Adipose tissue (tissue), 3 donors: ENCODE results near the gene RFXAP. TPM values are rescaled to one million over a fixed set of nuclear protein-coding genes. Genes with fewer than 3 reads are reported as not detected.

Experiments
- H3K27ac ChIP-seq: one replicate; pipeline ENCODE4 v1.5.1; 2013; ENCODE audit warnings: low read depth, low read length
- WGBS, 3 donors: extraction: QIAGEN DNeasy Blood & Tissue Kit; methylation state at CpG; one replicate each; pipeline ENCODE4 v1.1.7; 2013; 5-methylcytosine and 5-hydroxymethylcytosine counted together
- polyA plus RNA-seq, 3 donors: library from polyadenylated mRNA; stranded (reverse); fragments of 200-250 nt; gene quantifications; one replicate each; pipeline ENCODE4 v1.2.3, GENCODE V29; 2013
- donor health status: healthy with polysubstance abuse.
- donor health status: Bipolar disorder and iron deficiency.
- donor health status: healthy.

The RFXAP gene
- polyA plus RNA-seq, 3 donors, result 2.2 to 4.9 (median 2.8) TPM

GRCh38 chr13:36813225-36813624 lies 5.8 kb upstream of the RFXAP start:
- H3K27ac ChIP-seq, result no peak overlapping the region
- 90 to 100% (median 97%) methylated on average over 1 of the region's 1 CpG for WGBS, 3 donors

GRCh38 chr13:36814465-36814864 lies 4.6 kb upstream of the RFXAP start:
- 26 to 61% (median 27%) methylated on average over 9 of the region's 9 CpGs for WGBS, 3 donors
- no peak overlapping the region for H3K27ac ChIP-seq

GRCh38 chr13:36815062-36815461 lies 4.0 kb upstream of the RFXAP start:
- H3K27ac ChIP-seq, result no peak overlapping the region
- WGBS, 3 donors, result 65 to 88% (median 77%) methylated on average over 2 of the region's 2 CpGs

- WGBS, 3 donors, result 31 to 40% (median 32%) methylated on average over 12 of the region's 12 CpGs
- H3K27ac ChIP-seq, result no peak overlapping the region
Observed at GRCh38 chr13:36817996-36818803, 822 bp upstream of the RFXAP start.

GRCh38 chr13:36819739-36820090 lies 693 bp downstream of the RFXAP start:
- 1 to 2% (median 1%) methylated on average over 20 of the region's 20 CpGs for WGBS, 3 donors
- no peak overlapping the region for H3K27ac ChIP-seq

GRCh38 chr13:36820222-36820621 lies 1.2 kb downstream of the RFXAP start:
- 57 to 66% (median 62%) methylated on average over 4 of the region's 4 CpGs for WGBS, 3 donors
- H3K27ac ChIP-seq, result no peak overlapping the region

GRCh38 chr13:36822785-36823184 lies 3.8 kb downstream of the RFXAP start:
- WGBS, 3 donors, result 76 to 82% (median 81%) methylated on average over 3 of the region's 3 CpGs
- no peak overlapping the region for H3K27ac ChIP-seq

GRCh38 chr13:36829753-36830152 lies 10.7 kb downstream of the RFXAP start:
- H3K27ac ChIP-seq, result no peak overlapping the region
- WGBS, 3 donors, result 46 to 61% (median 58%) methylated on average over 1 of the region's 1 CpG

- 89 to 94% (median 91%) methylated on average over 3 of the region's 3 CpGs for WGBS, 3 donors
- H3K27ac ChIP-seq, result no peak overlapping the region
Observed at GRCh38 chr13:36831291-36831690, 12.3 kb downstream of the RFXAP start.

GRCh38 chr13:36834299-36834698 lies 15.3 kb downstream of the RFXAP start:
- WGBS, 3 donors, result 96 to 98% (median 97%) methylated on average over 3 of the region's 3 CpGs
- H3K27ac ChIP-seq, result no peak overlapping the region

GRCh38 chr13:36837354-36838092 lies 18.5 kb downstream of the RFXAP start:
- WGBS, 3 donors, result 47 to 65% (median 58%) methylated on average over 4 of the region's 4 CpGs
- H3K27ac ChIP-seq, result no peak overlapping the region

- WGBS, 3 donors, result 79 to 86% (median 82%) methylated on average over 3 of the region's 3 CpGs
- H3K27ac ChIP-seq, result no peak overlapping the region
Observed at GRCh38 chr13:36839281-36839680, 20.3 kb downstream of the RFXAP start.

- 73 to 89% (median 82%) methylated on average over 12 of the region's 12 CpGs for WGBS, 3 donors
- no peak overlapping the region for H3K27ac ChIP-seq
Observed at GRCh38 chr13:36839981-36840380, 21.0 kb downstream of the RFXAP start.

- H3K27ac ChIP-seq, result no peak overlapping the region
- 40 to 82% (median 54%) methylated on average over 3 of the region's 3 CpGs for WGBS, 3 donors
Observed at GRCh38 chr13:36840718-36841250, 21.8 kb downstream of the RFXAP start.

- H3K27ac ChIP-seq, result no peak overlapping the region
- 80 to 90% (median 83%) methylated on average over 5 of the region's 5 CpGs for WGBS, 3 donors
Observed at GRCh38 chr13:36841391-36841790, 22.4 kb downstream of the RFXAP start.

GRCh38 chr13:36847606-36848005 lies 28.6 kb downstream of the RFXAP start:
- no peak overlapping the region for H3K27ac ChIP-seq
- WGBS, 3 donors, result 15 to 52% (median 45%) methylated on average over 9 of the region's 9 CpGs

GRCh38 chr13:36848199-36848982 lies 29.4 kb downstream of the RFXAP start:
- 65 to 73% (median 72%) methylated on average over 6 of the region's 6 CpGs for WGBS, 3 donors
- H3K27ac ChIP-seq, result no peak overlapping the region

GRCh38 chr13:36850790-36851438 lies 31.9 kb downstream of the RFXAP start:
- 81 to 89% (median 85%) methylated on average over 13 of the region's 13 CpGs for WGBS, 3 donors
- no peak overlapping the region for H3K27ac ChIP-seq
